GM12865 (cell line): ENCODE measurements around the gene BMAL1.
"Not testable (repeated sequence)": the region's sequence is repeated elsewhere in the genome, so short reads cannot be mapped to it uniquely, and the experiment has no call there.

Experiments used
- DNase-seq: peaks from one replicate; pipeline ENCODE4 v3.0.0; 2010; ENCODE audit warnings: low read depth
- H3K4me3 ChIP-seq: 2 replicates; pipeline ENCODE4 v1.5.1; 2011; ENCODE audit warnings: mild to moderate bottlenecking, low read depth, low read length, control low read depth
- CTCF ChIP-seq: IDR thresholded peaks from 2 replicates; pipeline ENCODE4 v1.5.1; 2011; ENCODE audit warnings: low read length, control low read depth, low read depth, inconsistent platforms; ENCODE audit not compliant: insufficient read depth; ENCODE audit errors: missing control alignments

The BMAL1 gene

GRCh38 chr11:13252438-13252837 is 25.2 kb upstream of the BMAL1 start:
- no peak for DNase-seq
- no peak overlapping the region for H3K4me3 ChIP-seq
- TF ChIP-seq CTCF = no peak

- TF ChIP-seq CTCF = no peak
- no peak overlapping the region for H3K4me3 ChIP-seq
- DNase-seq = no peak
Observed at GRCh38 chr11:13256216-13256615, 21.4 kb upstream of the BMAL1 start.

- DNase-seq, H3K4me3 ChIP-seq: not testable (repeated sequence)
Observed at GRCh38 chr11:13258061-13258460, 19.5 kb upstream of the BMAL1 start.

GRCh38 chr11:13258855-13259254 is 18.7 kb upstream of the BMAL1 start:
- DNase-seq = no peak
- no peak for TF ChIP-seq CTCF
- H3K4me3 ChIP-seq = no peak overlapping the region

- DNase-seq = no peak
- no peak for TF ChIP-seq CTCF
- H3K4me3 ChIP-seq = no peak overlapping the region
Observed at GRCh38 chr11:13259374-13259773, 18.2 kb upstream of the BMAL1 start.

GRCh38 chr11:13260201-13260962 is 17.2 kb upstream of the BMAL1 start:
- no peak for TF ChIP-seq CTCF
- H3K4me3 ChIP-seq = no peak overlapping the region
- no peak for DNase-seq

- DNase-seq = no peak
- TF ChIP-seq CTCF = no peak
- H3K4me3 ChIP-seq = no peak overlapping the region
Observed at GRCh38 chr11:13260963-13261588, 16.5 kb upstream of the BMAL1 start.
